ENCODE measurements around the gene GLIPR2. TPM values are rescaled to one million over a fixed set of nuclear protein-coding genes. Genes with fewer than 3 reads are reported as not detected.

Gene GLIPR2
- total RNA-seq, 1 donor from 2014 or later, result 110 TPM

DNA sequence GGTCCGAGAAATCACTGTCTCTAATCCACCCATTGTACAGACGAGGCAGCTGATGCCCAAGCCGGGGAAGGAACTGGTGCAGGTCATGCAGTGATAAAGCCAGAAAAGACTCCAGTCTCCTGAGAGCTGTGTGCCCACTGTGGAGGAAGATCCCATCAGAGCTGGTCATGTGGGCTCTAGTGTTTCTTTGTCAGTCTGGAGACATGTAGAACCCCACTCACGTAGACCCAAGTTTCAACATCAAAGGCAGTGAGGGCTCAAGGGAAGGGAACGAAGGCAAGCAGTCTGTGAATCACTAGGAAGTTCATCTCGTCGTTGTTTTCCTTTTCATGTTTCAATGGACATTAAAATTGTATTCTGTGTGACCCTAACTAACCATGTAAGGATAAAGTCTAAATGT is 14.6 kb upstream of the GLIPR2 start:
- TF ChIP-seq CTCF (IDR thresholded peaks at IDR 0.05), result no peak
- peaks cover 40% of the 10 kb centered on the region for H3K36me3 Mint-ChIP-seq (ENCODE audit: low read depth)

GRCh38 chr9:36123515-36123914 is 13.0 kb upstream of the GLIPR2 start:
- H3K27me3 Mint-ChIP-seq (ENCODE audit: low read depth), result no peaks in the 10 kb centered on the region
- no peak overlapping the region for H3K27ac Mint-ChIP-seq (ENCODE audit: unreplicated experiment)
- H3K36me3 Mint-ChIP-seq (ENCODE audit: low read depth), result peaks cover 31% of the 10 kb centered on the region
- no peaks in the 10 kb centered on the region for H3K9me3 Mint-ChIP-seq (ENCODE audit: low read depth)
- no peak overlapping the region for H3K4me3 Mint-ChIP-seq (ENCODE audit: unreplicated experiment)
- DNase-seq (ENCODE audit: low spot score), result no peak
- TF ChIP-seq CTCF (IDR thresholded peaks at IDR 0.05), result no peak
- H3K4me1 Mint-ChIP-seq (ENCODE audit: low read depth), result peaks cover 3% of the 10 kb centered on the region

More for the DNA sequence above, 14.6 kb upstream of the GLIPR2 start:
- no peak overlapping the region for H3K4me3 Mint-ChIP-seq (ENCODE audit: unreplicated experiment)
- H3K4me1 Mint-ChIP-seq (ENCODE audit: low read depth), result peaks cover 3% of the 10 kb centered on the region
- H3K9me3 Mint-ChIP-seq (ENCODE audit: low read depth), result no peaks in the 10 kb centered on the region
- DNase-seq (ENCODE audit: low spot score), result no peak
- no peaks in the 10 kb centered on the region for H3K27me3 Mint-ChIP-seq (ENCODE audit: low read depth)
- no peak overlapping the region for H3K27ac Mint-ChIP-seq (ENCODE audit: unreplicated experiment)

GRCh38 chr9:36125062-36125855 is 11.3 kb upstream of the GLIPR2 start:
- no peak for DNase-seq (ENCODE audit: low spot score)
- Mint-ChIP-seq H3K4me3 (ENCODE audit: unreplicated experiment) (no peak overlapping the region), H3K9me3 (ENCODE audit: low read depth) (no peaks in the 10 kb centered on the region)

DNA sequence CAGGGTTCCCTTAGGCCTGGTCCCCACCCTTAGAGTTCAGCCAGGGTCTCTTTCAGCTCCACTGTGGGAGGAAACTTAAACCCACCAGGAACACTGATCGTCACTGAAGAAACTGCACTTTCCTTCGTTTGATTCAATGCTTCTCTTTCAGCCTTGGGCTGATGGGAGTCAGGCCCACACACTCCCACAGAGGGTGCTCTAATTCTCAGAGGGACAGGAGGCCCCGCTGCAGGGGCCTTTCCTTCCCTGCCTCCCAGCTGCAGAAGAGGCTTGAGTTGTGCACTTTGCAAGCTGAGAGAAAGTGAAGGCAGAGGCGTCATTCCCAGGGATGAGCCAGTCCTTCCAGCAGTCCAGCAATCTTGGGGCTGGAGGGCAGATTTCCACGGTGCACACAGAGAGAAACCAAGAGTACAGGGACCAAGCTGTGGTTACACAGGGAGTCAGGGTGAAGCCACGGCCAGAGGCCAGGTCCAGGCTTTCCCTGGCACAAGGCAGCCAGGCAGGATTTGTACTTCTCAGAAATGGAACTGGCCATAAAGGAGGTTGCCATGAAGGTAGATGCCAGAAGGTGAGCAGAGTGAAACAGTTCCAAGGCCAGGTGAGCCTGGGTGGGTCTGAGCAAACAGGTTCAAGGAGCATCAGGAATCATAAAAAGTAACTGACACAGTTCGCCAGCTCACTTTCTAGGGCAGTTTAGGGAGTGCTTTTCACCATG is 10.4 kb upstream of the GLIPR2 start:
- no peak for TF ChIP-seq CTCF (IDR thresholded peaks at IDR 0.05)
- Mint-ChIP-seq H3K4me1 (ENCODE audit: low read depth) (no peaks in the 10 kb centered on the region), H3K9me3 (ENCODE audit: low read depth) (no peaks in the 10 kb centered on the region), H3K4me3 (ENCODE audit: unreplicated experiment) (no peak overlapping the region), H3K27me3 (ENCODE audit: low read depth) (no peaks in the 10 kb centered on the region), H3K27ac (ENCODE audit: unreplicated experiment) (no peak overlapping the region), H3K36me3 (ENCODE audit: low read depth) (peaks cover 23% of the 10 kb centered on the region)
- DNase-seq (ENCODE audit: low spot score), result no peak

More at GRCh38 chr9:36125062-36125855, 11.3 kb upstream of the GLIPR2 start:
- peaks cover 25% of the 10 kb centered on the region for H3K36me3 Mint-ChIP-seq (ENCODE audit: low read depth)
- peak overlapping the region; percentile 45 for H3K27ac Mint-ChIP-seq (ENCODE audit: unreplicated experiment)
- no peak for TF ChIP-seq CTCF (IDR thresholded peaks at IDR 0.05)
- no peaks in the 10 kb centered on the region for H3K4me1 Mint-ChIP-seq (ENCODE audit: low read depth)
- H3K27me3 Mint-ChIP-seq (ENCODE audit: low read depth), result no peaks in the 10 kb centered on the region

DNA sequence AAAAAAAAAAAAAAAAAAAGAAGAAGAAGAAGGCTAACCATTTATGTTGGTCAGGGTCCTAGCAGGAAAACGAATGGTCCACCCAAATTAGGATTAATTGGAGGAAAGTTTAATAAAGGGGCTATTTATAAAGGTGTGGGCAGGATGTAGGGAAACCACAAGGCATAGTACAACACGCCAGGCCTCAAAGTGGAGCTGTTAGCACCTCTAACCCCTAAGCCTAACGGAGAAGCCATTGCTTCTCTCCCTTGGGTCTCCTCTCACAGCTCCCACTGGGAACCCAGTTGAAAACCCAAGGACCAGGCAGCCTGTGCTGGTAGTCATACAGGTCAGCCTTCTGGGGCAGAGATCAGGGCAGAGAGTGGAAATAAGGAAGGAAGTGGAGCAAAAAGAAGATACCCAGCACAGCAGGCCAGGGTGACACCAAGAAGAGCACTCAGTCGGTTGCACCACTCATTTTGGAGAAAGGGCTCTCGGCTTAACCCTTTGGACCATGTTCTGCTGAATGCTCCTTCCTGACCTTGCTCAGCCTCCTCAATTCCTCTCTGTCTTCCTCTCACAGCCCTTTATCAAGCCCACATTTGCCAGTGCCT is 8.8 kb upstream of the GLIPR2 start:
- Mint-ChIP-seq H3K4me1 (ENCODE audit: low read depth) (peaks cover 9% of the 10 kb centered on the region), H3K9me3 (ENCODE audit: low read depth) (peaks cover 4% of the 10 kb centered on the region), H3K27ac (ENCODE audit: unreplicated experiment) (no peak overlapping the region), H3K27me3 (ENCODE audit: low read depth) (no peaks in the 10 kb centered on the region), H3K4me3 (ENCODE audit: unreplicated experiment) (no peak overlapping the region), H3K36me3 (ENCODE audit: low read depth) (peaks cover 11% of the 10 kb centered on the region)
- TF ChIP-seq CTCF (IDR thresholded peaks at IDR 0.05), result no peak
- no peak for DNase-seq (ENCODE audit: low spot score)

All from chondrocyte (in vitro differentiated cells).